GM18520 (cell line): ENCODE measurements around the gene KAT2B.
"Not testable (repeated sequence)": the region's sequence is repeated elsewhere in the genome, so short reads cannot be mapped to it uniquely, and the experiment has no call there.

Experiments
- ATAC-seq: cut with Tn5 transposase; IDR thresholded peaks from one replicate; pipeline ENCODE4 v1.9.1; 2021; ENCODE audit not compliant: unreplicated experiment

The KAT2B gene

GRCh38 chr3:20039765-20040547 is at the start of gene KAT2B:
Gene KAT2B, plus strand, starts transcription at chr3:20040446. Its CDS starts 32 bp downstream, at chr3:20040478.
- peak; percentile 63 for ATAC-seq

GRCh38 chr3:19994796-19995195 is 45.5 kb upstream of the KAT2B start:
- ATAC-seq, result no peak

- no peak for ATAC-seq
Observed at GRCh38 chr3:19997502-19997901, 42.7 kb upstream of the KAT2B start.

- no peak for ATAC-seq
Observed at GRCh38 chr3:20001932-20002331, 38.3 kb upstream of the KAT2B start.

GRCh38 chr3:20007960-20008359 is 32.3 kb upstream of the KAT2B start:
- no peak for ATAC-seq

- no peak for ATAC-seq
Observed at GRCh38 chr3:20008646-20009045, 31.6 kb upstream of the KAT2B start.

GRCh38 chr3:20012164-20012563 is 28.1 kb upstream of the KAT2B start, which contains the start of gene PP2D1:
Gene PP2D1, minus strand, starts transcription at chr3:20012264. Its CDS starts 192 bp downstream, at chr3:20012072.
- no peak for ATAC-seq

GRCh38 chr3:20013396-20013795 is 26.9 kb upstream of the KAT2B start:
- no peak for ATAC-seq

- ATAC-seq, result no peak
Observed at GRCh38 chr3:20015525-20015924, 24.7 kb upstream of the KAT2B start.

- not testable (repeated sequence) for ATAC-seq
Observed at GRCh38 chr3:20016076-20016475, 24.2 kb upstream of the KAT2B start.

GRCh38 chr3:20022954-20023622 is 17.2 kb upstream of the KAT2B start:
- ATAC-seq, result no peak

GRCh38 chr3:20023623-20024405 is 16.4 kb upstream of the KAT2B start:
- ATAC-seq, result no peak

GRCh38 chr3:20027136-20027535 is 13.1 kb upstream of the KAT2B start:
- no peak for ATAC-seq

- no peak for ATAC-seq
Observed at GRCh38 chr3:20028905-20029331, 11.3 kb upstream of the KAT2B start.

- ATAC-seq, result not testable (repeated sequence)
Observed at GRCh38 chr3:20031939-20032338, 8.3 kb upstream of the KAT2B start.

- no peak for ATAC-seq
Observed at GRCh38 chr3:20035019-20035418, 5.2 kb upstream of the KAT2B start.

- ATAC-seq, result no peak
Observed at GRCh38 chr3:20037255-20037996, 2.8 kb upstream of the KAT2B start.

GRCh38 chr3:20038699-20039465 is 1.4 kb upstream of the KAT2B start:
- ATAC-seq, result no peak

- no peak for ATAC-seq
Observed at GRCh38 chr3:20039466-20039764, 831 bp upstream of the KAT2B start.

GRCh38 chr3:20040548-20041196 is 426 bp downstream of the KAT2B start:
- peak; percentile 24 for ATAC-seq
